ENCODE data around the gene LCP2.

Gene LCP2

GRCh38 chr5:170275376-170275994 lies 22.1 kb downstream of the LCP2 start:
- DNase-seq (ENCODE audit: low spot score) (no peak), FAIRE-seq (no peak)

- FAIRE-seq (no peak), DNase-seq (ENCODE audit: low spot score) (no peak)
These were observed 23.4 kb downstream of the LCP2 start for GRCh38 chr5:170273968-170274710.

- DNase-seq (ENCODE audit: low spot score) (no peak), FAIRE-seq (no peak)
These were observed 27.1 kb downstream of the LCP2 start for GRCh38 chr5:170270293-170271069.

- DNase-seq (ENCODE audit: low spot score) = no peak
- FAIRE-seq = no peak
These were observed 28.0 kb downstream of the LCP2 start for GRCh38 chr5:170269579-170269978.

- DNase-seq (ENCODE audit: low spot score) (no peak), FAIRE-seq (no peak)
These were observed 28.7 kb downstream of the LCP2 start for GRCh38 chr5:170268884-170269283.

GRCh38 chr5:170268153-170268689 lies 29.4 kb downstream of the LCP2 start:
- FAIRE-seq (no peak), DNase-seq (ENCODE audit: low spot score) (no peak)

GRCh38 chr5:170267431-170268152 lies 30.0 kb downstream of the LCP2 start:
- DNase-seq (ENCODE audit: low spot score) (peak; percentile 86), FAIRE-seq (no peak)

GRCh38 chr5:170266570-170267381 lies 30.8 kb downstream of the LCP2 start:
- FAIRE-seq = no peak
- no peak for DNase-seq (ENCODE audit: low spot score)

- FAIRE-seq (no peak), DNase-seq (ENCODE audit: low spot score) (no peak)
These were observed 32.1 kb downstream of the LCP2 start for GRCh38 chr5:170265522-170265921.

- DNase-seq (ENCODE audit: low spot score) (no peak), FAIRE-seq (no peak)
These were observed 33.7 kb downstream of the LCP2 start for GRCh38 chr5:170263906-170264305.

- FAIRE-seq (no peak), DNase-seq (ENCODE audit: low spot score) (no peak)
These were observed 35.2 kb downstream of the LCP2 start for GRCh38 chr5:170262061-170263045.

GRCh38 chr5:170261528-170262043 lies 36.0 kb downstream of the LCP2 start:
- no peak for DNase-seq (ENCODE audit: low spot score)

GRCh38 chr5:170257370-170257769 lies 40.2 kb downstream of the LCP2 start:
- FAIRE-seq (no peak), DNase-seq (ENCODE audit: low spot score) (no peak)

More at GRCh38 chr5:170261528-170262043, 36.0 kb downstream of the LCP2 start:
- no peak for FAIRE-seq

GRCh38 chr5:170256571-170256970 lies 41.0 kb downstream of the LCP2 start:
- FAIRE-seq = no peak
- DNase-seq (ENCODE audit: low spot score) = no peak

- FAIRE-seq (peak; percentile 20), DNase-seq (ENCODE audit: low spot score) (peak; percentile 66)
These were observed 43.5 kb downstream of the LCP2 start for GRCh38 chr5:170254056-170254455.

- FAIRE-seq (no peak), DNase-seq (ENCODE audit: low spot score) (no peak)
These were observed 44.7 kb downstream of the LCP2 start for GRCh38 chr5:170252720-170253350.

- DNase-seq (ENCODE audit: low spot score) (no peak), FAIRE-seq (no peak)
These were observed 45.5 kb downstream of the LCP2 start for GRCh38 chr5:170252109-170252508.

GRCh38 chr5:170251462-170251861 lies 46.1 kb downstream of the LCP2 start:
- no peak for DNase-seq (ENCODE audit: low spot score)
- no peak for FAIRE-seq

Measured in urothelium cell line (cell line).